Astrocyte (in vitro differentiated cells and primary cell): ENCODE data around the gene LGALS9B.
"Not testable (repeated sequence)": the region's sequence is repeated elsewhere in the genome, so short reads cannot be mapped to it uniquely, and the experiment has no call there.

Experiments
- EZH2 ChIP-seq: IDR thresholded peaks from 2 replicates; pipeline ENCODE4 v1.6.1; 2012; ENCODE audit warnings: mild to moderate bottlenecking, low read length, inconsistent platforms; ENCODE audit not compliant: insufficient read depth
- TF ChIP-seq, protein P1 (sequence below): IDR thresholded peaks from 2 replicates; pipeline ENCODE4 v1.5.1; 2011; ENCODE audit warnings: low read depth, mild to moderate bottlenecking, inconsistent platforms, low read length, moderate library complexity; ENCODE audit not compliant: insufficient read depth

- TF ChIP-seq, protein P1, sequence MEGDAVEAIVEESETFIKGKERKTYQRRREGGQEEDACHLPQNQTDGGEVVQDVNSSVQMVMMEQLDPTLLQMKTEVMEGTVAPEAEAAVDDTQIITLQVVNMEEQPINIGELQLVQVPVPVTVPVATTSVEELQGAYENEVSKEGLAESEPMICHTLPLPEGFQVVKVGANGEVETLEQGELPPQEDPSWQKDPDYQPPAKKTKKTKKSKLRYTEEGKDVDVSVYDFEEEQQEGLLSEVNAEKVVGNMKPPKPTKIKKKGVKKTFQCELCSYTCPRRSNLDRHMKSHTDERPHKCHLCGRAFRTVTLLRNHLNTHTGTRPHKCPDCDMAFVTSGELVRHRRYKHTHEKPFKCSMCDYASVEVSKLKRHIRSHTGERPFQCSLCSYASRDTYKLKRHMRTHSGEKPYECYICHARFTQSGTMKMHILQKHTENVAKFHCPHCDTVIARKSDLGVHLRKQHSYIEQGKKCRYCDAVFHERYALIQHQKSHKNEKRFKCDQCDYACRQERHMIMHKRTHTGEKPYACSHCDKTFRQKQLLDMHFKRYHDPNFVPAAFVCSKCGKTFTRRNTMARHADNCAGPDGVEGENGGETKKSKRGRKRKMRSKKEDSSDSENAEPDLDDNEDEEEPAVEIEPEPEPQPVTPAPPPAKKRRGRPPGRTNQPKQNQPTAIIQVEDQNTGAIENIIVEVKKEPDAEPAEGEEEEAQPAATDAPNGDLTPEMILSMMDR: not testable (repeated sequence)
- TF ChIP-seq EZH2: not testable (repeated sequence)
Measured at GRCh38 chr17:20427264-20427663, 40.1 kb downstream of the LGALS9B start.
